ENCODE measurements around the gene OCIAD1.
"Not testable (repeated sequence)": the region's sequence is repeated elsewhere in the genome, so short reads cannot be mapped to it uniquely, and the experiment has no call there.

The OCIAD1 gene

DNA sequence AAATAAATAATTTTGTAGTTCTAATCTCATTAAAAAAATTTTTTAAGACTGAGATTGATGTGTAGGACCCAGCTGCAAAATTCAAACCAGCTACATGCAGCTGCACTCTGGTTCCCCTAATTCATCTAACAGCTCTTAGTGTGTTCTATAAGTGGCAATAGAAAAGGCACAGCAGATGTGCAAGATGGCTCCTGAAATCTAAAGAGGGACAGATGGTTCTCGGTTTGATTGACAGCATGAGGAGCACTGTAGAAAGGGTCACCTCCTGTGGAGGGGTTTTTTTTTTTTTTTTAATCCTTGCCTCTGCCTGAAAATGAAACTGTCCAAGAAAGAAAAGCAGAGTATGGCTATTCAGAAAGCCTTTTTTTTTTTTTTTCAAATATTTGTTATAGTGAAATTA is 16.9 kb upstream of the OCIAD1 start:
- no peak for DNase-seq
- H3K27ac ChIP-seq, result no peak overlapping the region
- no peak overlapping the region for H3K4me3 ChIP-seq (ENCODE audit: low read depth, low read length)
- H3K27me3 ChIP-seq (replicated peaks), result no peaks in the 10 kb centered on the region
- no peak for TF ChIP-seq CTCF (IDR thresholded peaks at IDR 0.05; ENCODE audit: low read depth, low read length, missing control alignments)
- in situ Hi-C loops (cut with HindIII; ENCODE audit: low pct_ligation_motif_present, low sequenced_read_pairs), result no loop called here
- H3K36me3 ChIP-seq (replicated peaks), result no peaks in the 10 kb centered on the region

DNA sequence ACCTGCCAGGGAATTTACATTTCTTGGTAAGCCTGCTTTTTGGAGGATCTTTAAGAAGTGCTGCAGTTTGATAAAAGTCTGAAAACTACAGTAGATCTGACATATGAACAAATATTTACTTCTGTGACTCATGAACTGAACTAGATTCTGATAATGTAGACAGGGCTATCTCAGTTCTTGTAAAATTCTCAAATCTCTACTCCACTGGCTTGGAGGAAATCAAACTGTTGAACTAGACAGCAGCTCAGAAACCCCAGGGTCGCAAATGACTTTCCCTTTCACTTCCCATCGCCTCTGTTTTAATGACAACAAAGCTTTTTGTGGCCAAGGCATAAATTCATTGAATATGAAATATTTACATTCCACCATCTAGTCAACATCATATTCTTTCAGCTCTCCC is 15.4 kb upstream of the OCIAD1 start:
- H3K36me3 ChIP-seq (replicated peaks), result no peaks in the 10 kb centered on the region
- no peak for TF ChIP-seq CTCF (IDR thresholded peaks at IDR 0.05; ENCODE audit: low read depth, low read length, missing control alignments)
- in situ Hi-C loops (cut with HindIII; ENCODE audit: low pct_ligation_motif_present, low sequenced_read_pairs), result no loop called here
- H3K4me3 ChIP-seq (ENCODE audit: low read depth, low read length), result no peak overlapping the region
- no peak overlapping the region for H3K27ac ChIP-seq
- H3K27me3 ChIP-seq (replicated peaks), result no peaks in the 10 kb centered on the region
- no peak for DNase-seq

- H3K4me3 ChIP-seq (ENCODE audit: low read depth, low read length); in situ Hi-C loops (cut with HindIII; ENCODE audit: low pct_ligation_motif_present, low sequenced_read_pairs); H3K36me3 ChIP-seq (replicated peaks); H3K27me3 ChIP-seq (replicated peaks); H3K27ac ChIP-seq; DNase-seq: not testable (repeated sequence)
Observed at GRCh38 chr4:48816297-48816696, 14.6 kb upstream of the OCIAD1 start.

GRCh38 chr4:48816971-48817370 is 13.9 kb upstream of the OCIAD1 start:
- Histone ChIP-seq H3K27me3 (replicated peaks) (no peaks in the 10 kb centered on the region), H3K36me3 (replicated peaks) (no peaks in the 10 kb centered on the region), H3K27ac (no peak overlapping the region), H3K4me3 (ENCODE audit: low read depth, low read length) (no peak overlapping the region)
- DNase-seq, result no peak
- TF ChIP-seq CTCF (IDR thresholded peaks at IDR 0.05; ENCODE audit: low read depth, low read length, missing control alignments), result no peak
- in situ Hi-C loops (cut with HindIII; ENCODE audit: low pct_ligation_motif_present, low sequenced_read_pairs), result no loop called here

- H3K27ac ChIP-seq; H3K36me3 ChIP-seq (replicated peaks); H3K27me3 ChIP-seq (replicated peaks); in situ Hi-C loops (cut with HindIII; ENCODE audit: low pct_ligation_motif_present, low sequenced_read_pairs); DNase-seq; H3K4me3 ChIP-seq (ENCODE audit: low read depth, low read length): not testable (repeated sequence)
Observed at GRCh38 chr4:48821431-48821830, 9.5 kb upstream of the OCIAD1 start.

- no peak for TF ChIP-seq CTCF (IDR thresholded peaks at IDR 0.05; ENCODE audit: low read depth, low read length, missing control alignments)
- Histone ChIP-seq H3K4me3 (ENCODE audit: low read depth, low read length) (no peak overlapping the region), H3K27me3 (replicated peaks) (no peaks in the 10 kb centered on the region), H3K27ac (no peak overlapping the region), H3K36me3 (replicated peaks) (no peaks in the 10 kb centered on the region)
- in situ Hi-C loops (cut with HindIII; ENCODE audit: low pct_ligation_motif_present, low sequenced_read_pairs), result no loop called here
- no peak for DNase-seq
Observed at GRCh38 chr4:48827622-48828021, 3.3 kb upstream of the OCIAD1 start.

GRCh38 chr4:48831532-48832030 is 693 bp downstream of the OCIAD1 start:
- H3K27me3 ChIP-seq (replicated peaks), result no peaks in the 10 kb centered on the region
- no peak for TF ChIP-seq CTCF (IDR thresholded peaks at IDR 0.05; ENCODE audit: low read depth, low read length, missing control alignments)
- H3K27ac ChIP-seq, result peak overlapping the region; percentile 97
- peaks cover 16% of the 10 kb centered on the region for H3K36me3 ChIP-seq (replicated peaks)
- no peak for DNase-seq
- peak overlapping the region; percentile 100 for H3K4me3 ChIP-seq (ENCODE audit: low read depth, low read length)
- in situ Hi-C loops (cut with HindIII; ENCODE audit: low pct_ligation_motif_present, low sequenced_read_pairs), result no loop called here
